ENCODE results near the gene GPAT3.
"Not testable (repeated sequence)": the region's sequence is repeated elsewhere in the genome, so short reads cannot be mapped to it uniquely, and the experiment has no call there.

Gene GPAT3

DNA sequence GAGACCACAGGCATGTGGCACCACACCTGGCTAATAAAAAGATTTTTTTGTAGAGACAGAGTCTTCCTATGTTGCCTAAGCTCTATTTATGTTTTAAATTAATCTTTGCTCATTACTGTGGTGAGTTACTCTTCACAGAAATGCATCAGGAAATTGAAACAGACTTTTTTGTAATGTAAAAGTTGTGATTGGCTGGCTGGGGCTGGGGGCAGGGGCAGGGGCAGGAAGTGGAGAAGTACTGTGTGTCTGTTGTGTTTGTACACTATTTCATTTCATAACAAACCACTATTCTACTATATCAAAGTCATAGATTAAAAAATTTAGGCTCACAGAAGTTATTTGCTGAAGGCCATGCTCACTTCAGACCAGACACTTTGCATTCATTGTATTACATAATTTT lies 31.9 kb upstream of the GPAT3 start:
- TF ChIP-seq ZFX (IDR thresholded peaks at IDR 0.05): no peak
- TF ChIP-seq, protein P1, sequence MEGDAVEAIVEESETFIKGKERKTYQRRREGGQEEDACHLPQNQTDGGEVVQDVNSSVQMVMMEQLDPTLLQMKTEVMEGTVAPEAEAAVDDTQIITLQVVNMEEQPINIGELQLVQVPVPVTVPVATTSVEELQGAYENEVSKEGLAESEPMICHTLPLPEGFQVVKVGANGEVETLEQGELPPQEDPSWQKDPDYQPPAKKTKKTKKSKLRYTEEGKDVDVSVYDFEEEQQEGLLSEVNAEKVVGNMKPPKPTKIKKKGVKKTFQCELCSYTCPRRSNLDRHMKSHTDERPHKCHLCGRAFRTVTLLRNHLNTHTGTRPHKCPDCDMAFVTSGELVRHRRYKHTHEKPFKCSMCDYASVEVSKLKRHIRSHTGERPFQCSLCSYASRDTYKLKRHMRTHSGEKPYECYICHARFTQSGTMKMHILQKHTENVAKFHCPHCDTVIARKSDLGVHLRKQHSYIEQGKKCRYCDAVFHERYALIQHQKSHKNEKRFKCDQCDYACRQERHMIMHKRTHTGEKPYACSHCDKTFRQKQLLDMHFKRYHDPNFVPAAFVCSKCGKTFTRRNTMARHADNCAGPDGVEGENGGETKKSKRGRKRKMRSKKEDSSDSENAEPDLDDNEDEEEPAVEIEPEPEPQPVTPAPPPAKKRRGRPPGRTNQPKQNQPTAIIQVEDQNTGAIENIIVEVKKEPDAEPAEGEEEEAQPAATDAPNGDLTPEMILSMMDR (conservative IDR thresholded peaks at IDR 0.05): no peak
- H3K27ac ChIP-seq: no peak overlapping the region

DNA sequence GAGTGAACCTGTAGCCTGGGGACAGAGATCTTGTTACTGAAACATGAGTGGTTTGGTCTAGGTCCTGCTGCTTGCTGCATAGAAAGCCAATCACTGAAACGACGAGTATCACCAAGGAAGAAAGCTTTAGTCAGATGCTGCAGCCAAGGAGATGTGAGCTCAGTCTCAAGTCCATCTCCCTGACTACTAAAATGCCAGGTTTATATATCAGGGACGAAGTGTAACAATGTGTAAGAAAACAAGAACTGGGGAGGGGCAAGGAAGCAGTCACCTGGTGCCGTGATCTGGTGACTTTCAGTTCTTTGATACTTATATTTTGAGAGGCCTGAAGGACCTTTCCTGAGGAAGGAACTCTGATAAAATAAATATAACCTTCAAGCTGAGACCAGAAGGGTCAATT lies 31.4 kb upstream of the GPAT3 start:
- TF ChIP-seq ZFX (IDR thresholded peaks at IDR 0.05): no peak
- TF ChIP-seq, protein P1 (conservative IDR thresholded peaks at IDR 0.05): no peak

DNA sequence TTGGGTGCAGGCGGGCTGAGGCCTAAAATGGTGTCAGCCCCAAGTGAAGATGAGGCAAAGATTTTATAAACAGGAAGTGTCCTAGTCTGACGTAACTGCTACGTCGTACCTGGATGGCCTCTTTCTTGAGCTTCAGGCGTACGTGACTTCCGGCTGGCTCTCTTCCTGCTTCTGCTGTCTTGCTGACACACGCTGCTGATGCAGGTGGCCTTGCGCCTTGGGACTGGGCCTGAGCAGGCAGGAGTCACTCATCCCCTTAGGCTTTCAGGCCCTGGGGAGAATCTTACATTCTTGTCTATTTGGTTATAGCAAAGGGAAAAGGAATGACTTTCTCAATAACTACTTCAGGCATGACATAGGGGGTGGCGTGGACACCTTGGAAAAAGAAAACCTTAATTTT lies 30.9 kb upstream of the GPAT3 start:
- H3K27ac ChIP-seq: no peak overlapping the region
- TF ChIP-seq ZFX (IDR thresholded peaks at IDR 0.05): no peak
- TF ChIP-seq, protein P1 (conservative IDR thresholded peaks at IDR 0.05): no peak

More for the DNA sequence above, 31.4 kb upstream of the GPAT3 start:
- no peak overlapping the region for H3K27ac ChIP-seq

DNA sequence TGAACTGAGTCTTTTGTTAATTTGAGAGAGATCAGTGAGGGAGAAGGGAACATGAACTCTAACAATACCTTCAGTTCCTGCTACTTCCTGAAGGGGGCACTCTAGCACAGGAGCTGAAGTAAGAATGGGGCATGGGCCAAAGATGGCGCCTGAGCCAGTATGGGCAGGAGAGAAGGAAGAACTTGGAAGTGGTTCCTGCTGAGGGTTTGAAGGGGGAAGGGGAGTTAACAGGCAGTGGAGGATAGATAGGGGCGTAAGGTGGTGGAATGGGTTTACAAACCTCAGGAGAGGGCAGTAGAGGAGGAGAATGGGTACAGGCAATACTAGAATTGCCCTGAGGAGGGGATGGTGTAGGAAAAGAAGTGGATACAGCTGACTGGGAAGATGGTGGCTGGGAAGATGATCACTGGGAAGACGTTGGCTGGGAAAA lies 26.7 kb upstream of the GPAT3 start:
- TF ChIP-seq, protein P1 (conservative IDR thresholded peaks at IDR 0.05): peak; percentile 78
- not testable (repeated sequence) for H3K27ac ChIP-seq

DNA sequence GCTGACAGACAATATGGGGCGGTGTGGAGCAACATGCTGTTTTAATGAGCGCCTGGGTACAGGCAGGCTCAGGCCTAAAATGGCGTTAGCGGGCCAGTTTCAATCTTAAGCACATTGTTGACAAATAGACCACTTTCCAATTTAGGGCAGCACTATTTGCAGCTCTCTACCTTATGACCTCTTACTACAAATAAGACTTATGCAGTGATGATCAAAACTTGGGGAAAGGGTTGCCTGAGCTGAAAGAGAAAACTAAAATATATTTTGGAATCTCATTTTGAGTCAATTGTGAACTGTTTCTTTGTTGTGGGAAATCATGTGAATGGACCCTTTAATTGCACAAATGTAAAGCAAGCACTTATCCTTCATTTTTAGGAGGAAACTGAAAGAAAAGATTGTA lies 25.5 kb upstream of the GPAT3 start:
- no peak overlapping the region for H3K27ac ChIP-seq
- TF ChIP-seq, protein P1 (conservative IDR thresholded peaks at IDR 0.05): no peak
- no peak for TF ChIP-seq ZFX (IDR thresholded peaks at IDR 0.05)

DNA sequence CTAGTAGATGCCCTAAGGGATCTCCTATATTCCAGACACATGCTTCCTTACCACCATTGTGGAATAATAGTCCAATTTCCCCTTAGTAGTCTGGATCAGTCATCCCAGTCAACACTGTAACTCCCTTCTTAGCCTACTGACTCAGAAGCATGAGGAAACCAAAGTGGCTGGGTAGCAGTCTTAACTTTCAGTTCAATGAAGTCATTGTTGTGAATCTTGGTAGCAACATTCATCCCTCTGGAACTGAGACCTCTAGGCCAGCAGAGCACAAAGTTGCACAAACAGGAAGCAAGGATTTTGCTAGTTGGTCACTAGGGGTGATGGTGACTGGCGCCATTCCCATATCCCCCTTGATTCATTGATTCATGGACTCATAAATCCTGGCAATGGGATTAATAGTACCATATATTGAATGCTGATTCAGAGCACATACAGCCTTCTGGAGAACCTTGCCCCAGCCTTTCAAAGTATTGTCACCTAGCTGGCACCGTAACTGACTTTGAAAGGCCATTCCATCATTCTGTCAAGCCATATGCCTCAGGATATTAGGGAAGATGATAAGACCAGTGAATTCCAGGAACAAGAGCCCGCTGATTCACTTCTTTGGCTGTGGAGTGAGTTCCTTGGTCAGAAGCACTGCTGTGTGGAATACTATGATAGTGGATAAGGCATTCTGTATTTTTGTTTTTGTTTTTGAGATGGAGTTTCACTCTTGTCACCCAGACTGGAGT lies 19.7 kb upstream of the GPAT3 start:
- H3K27ac ChIP-seq: no peak overlapping the region

DNA sequence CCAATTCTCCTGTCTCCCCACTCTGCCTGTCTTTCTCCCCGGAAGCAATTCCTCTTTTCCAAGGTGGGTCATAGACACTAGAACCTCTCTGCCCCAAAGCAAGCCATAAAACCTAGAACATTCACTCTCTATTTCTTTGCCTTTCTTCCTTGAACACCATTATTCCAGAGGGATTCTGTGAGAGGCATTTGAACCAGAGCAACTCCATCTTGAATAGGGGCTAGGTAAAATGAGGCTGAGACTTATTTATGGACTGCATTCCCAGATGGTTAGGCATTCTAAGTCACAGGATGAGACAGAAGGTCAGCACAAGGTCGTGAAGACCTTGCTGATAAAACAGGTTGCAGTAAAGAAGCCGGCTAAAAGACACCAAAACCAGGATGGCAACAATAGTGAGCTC lies 13.7 kb upstream of the GPAT3 start:
- TF ChIP-seq, protein P1 (conservative IDR thresholded peaks at IDR 0.05): no peak
- TF ChIP-seq ZFX (IDR thresholded peaks at IDR 0.05): no peak

More for the DNA sequence above, 19.7 kb upstream of the GPAT3 start:
- TF ChIP-seq, protein P1 (conservative IDR thresholded peaks at IDR 0.05): no peak
- no peak for TF ChIP-seq ZFX (IDR thresholded peaks at IDR 0.05)

More for the DNA sequence above, 13.7 kb upstream of the GPAT3 start:
- H3K27ac ChIP-seq: no peak overlapping the region

Measured in C4-2B (cell line).